ENCODE measurements around the gene TEDC1.

Gene TEDC1

GRCh38 chr14:105458010-105458409 lies 33.0 kb upstream of the TEDC1 start:
- no peak for DNase-seq (ENCODE audit: low spot score)

DNA sequence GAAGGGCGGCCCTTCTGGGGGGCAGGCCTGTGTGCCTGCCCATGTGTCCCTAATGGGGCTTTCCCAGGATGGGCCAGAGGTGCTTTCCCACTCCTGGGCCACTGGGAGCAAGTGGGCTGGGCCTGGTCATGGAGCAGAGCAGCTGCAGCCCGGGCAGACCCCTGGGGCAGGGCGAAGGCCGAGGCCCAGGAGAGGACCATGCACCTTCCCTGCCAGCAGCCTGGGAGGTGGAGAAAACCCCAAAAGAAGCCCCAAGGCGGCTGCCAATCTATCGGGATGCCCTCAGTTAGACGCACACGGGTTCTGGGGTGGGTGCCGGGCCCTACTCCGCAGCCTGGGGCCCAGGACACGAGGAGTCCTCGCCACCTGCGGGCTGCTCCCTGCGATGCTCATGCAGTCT lies 32.5 kb upstream of the TEDC1 start:
- DNase-seq (ENCODE audit: low spot score) = no peak

DNA sequence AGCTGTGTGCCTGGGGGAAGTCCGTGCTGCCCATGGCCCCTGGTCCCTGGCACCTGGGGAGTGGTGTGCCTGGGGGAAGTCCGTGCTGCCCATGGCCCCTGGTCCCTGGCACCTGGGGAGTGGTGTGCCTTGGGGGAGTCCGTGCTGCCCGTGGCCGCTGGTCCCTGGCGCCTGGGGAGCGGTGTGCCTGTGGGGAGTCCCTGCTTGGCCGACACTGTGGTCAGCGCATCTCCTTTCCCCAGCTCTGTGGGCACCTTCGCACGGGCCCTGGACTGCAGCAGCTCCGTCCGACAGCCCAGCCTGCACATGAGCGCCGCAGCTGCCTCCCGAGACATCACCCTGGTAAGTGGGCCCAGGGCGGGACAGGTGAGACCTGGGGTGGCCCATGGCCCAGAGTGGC lies 30.9 kb upstream of the TEDC1 start:
- no peak for DNase-seq (ENCODE audit: low spot score)

- DNase-seq (ENCODE audit: low spot score) = no peak
These were observed 30.4 kb upstream of the TEDC1 start for GRCh38 chr14:105460616-105461015.

DNA sequence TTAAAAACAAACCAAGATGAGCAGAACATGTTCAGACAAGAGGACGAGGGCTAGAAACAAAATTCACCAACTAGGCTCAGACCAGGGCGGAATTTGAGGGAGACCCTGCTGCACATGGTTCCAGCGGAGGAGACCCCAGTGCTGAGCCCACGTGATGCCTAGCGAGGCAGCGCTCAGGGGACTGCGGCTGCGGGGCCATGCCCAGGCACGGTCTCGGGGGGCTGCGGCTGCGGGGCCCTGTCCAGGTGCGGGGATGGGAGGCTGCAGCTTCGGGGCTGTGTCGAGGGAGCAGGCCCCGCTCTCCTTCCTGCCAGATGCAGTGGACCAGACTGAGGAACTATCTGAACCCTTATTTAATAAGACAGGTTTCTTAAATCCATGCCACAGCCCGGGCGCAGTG lies 29.1 kb upstream of the TEDC1 start:
- no peak for DNase-seq (ENCODE audit: low spot score)

- no peak for DNase-seq (ENCODE audit: low spot score)
These were observed 26.5 kb upstream of the TEDC1 start for GRCh38 chr14:105464501-105464900.

GRCh38 chr14:105465209-105466031 lies 25.6 kb upstream of the TEDC1 start:
- no peak for DNase-seq (ENCODE audit: low spot score)

GRCh38 chr14:105466531-105467248 lies 24.4 kb upstream of the TEDC1 start:
- DNase-seq (ENCODE audit: low spot score) = no peak

DNA sequence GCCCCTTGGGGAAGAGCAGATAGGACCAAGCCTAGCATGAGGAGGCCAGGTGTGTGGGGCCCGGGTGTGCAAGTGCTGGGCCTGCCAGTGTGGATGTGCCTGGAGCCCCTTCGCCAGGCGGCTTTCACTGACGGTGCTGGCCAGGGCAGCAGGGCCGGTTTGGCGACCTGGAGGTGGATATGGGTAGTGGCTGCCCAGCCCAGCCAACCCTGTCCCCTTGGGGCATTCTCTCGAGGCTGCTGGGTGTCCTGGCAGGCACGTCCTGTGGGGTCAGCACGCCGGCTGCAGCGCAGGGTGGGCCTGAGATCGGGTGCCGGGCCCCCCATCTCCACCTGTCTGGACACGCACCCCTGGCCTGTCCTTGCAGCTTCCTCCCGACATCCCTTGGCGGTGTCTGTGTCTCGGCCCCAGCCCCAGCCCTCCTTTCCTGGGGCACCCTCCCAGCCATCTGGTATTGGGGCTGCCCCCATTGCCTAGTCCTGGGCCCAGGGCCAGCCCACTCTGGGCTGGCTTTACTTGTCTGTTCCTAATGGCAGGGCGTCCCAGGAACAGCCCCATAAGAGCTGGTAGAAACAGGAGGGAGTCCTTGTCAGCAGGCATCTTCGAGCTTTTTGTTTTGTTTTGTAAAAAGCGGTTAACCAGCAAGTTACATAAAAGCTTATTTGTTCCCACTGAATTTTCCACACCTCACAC lies 23.7 kb upstream of the TEDC1 start:
- no peak for DNase-seq (ENCODE audit: low spot score)

DNA sequence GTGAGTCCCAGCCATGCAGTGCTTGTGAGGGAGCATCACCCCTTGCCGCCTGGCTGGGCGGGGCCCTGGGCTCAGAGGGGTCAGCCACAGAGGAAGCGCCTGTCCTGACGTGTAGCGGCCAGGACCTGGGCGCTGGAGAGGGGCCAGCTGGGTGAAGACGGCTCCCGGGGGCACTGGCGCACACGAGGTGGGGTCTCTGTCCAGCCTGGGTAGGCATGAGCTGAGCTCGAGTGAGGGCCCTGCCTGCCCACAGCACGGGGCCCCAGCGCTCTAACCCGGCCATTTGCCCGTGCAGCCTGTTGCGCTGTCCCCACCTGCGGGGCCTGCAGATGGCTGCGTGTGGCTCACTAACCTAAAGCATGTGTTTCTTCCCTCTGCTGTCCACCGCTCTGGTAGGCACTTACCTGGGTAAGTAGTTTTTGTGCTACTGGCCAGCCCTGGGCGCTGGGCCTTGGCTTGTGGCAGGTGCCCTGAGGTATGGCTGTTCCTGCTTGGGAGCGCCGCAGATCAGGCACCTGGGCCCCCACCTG lies 23.0 kb upstream of the TEDC1 start:
- no peak for DNase-seq (ENCODE audit: low spot score)

GRCh38 chr14:105468621-105469241 lies 22.3 kb upstream of the TEDC1 start:
- no peak for DNase-seq (ENCODE audit: low spot score)

- DNase-seq (ENCODE audit: low spot score) = no peak
These were observed 21.3 kb upstream of the TEDC1 start for GRCh38 chr14:105469456-105470349.

GRCh38 chr14:105470350-105471296 lies 20.4 kb upstream of the TEDC1 start:
- DNase-seq (ENCODE audit: low spot score) = no peak

- no peak for DNase-seq (ENCODE audit: low spot score)
These were observed 19.7 kb upstream of the TEDC1 start for GRCh38 chr14:105471297-105471821.

- DNase-seq (ENCODE audit: low spot score) = no peak
These were observed 19.1 kb upstream of the TEDC1 start for GRCh38 chr14:105471823-105472485.

GRCh38 chr14:105472486-105472991 lies 18.5 kb upstream of the TEDC1 start:
- DNase-seq (ENCODE audit: low spot score) = no peak

- DNase-seq (ENCODE audit: low spot score) = no peak
These were observed 17.9 kb upstream of the TEDC1 start for GRCh38 chr14:105473033-105473676.

- peak; percentile 45 for DNase-seq (ENCODE audit: low spot score)
These were observed 17.2 kb upstream of the TEDC1 start for GRCh38 chr14:105473677-105474482.

Measured in activated CD4-positive, alpha-beta T cell treated with anti-CD3 and anti-CD28 coated beads, Interleukin-2, Interleukin-4, amounts not matched to agents 100 ng/mL and 50 ng/mL, durations not matched to agents 16 hours and 8 hours (primary cell).